HFF-Myc (cell line): ENCODE measurements around the gene CELF4.

Source experiments
- DNase-seq: peaks from one replicate; pipeline ENCODE4 v3.0.0-alpha.2; 2011; ENCODE audit warnings: low read depth; ENCODE audit errors: extremely low read depth
- H3K4me3 ChIP-seq: replicated peaks from 2 replicates; pipeline ENCODE4 v1.5.1; 2011; ENCODE audit warnings: low read depth, mild to moderate bottlenecking, control low read depth, low read length
- CTCF ChIP-seq: IDR thresholded peaks from 2 replicates; pipeline ENCODE4 v1.5.1; 2012; ENCODE audit warnings: mild to moderate bottlenecking, low read depth, low read length, control low read depth; ENCODE audit errors: missing control alignments

Gene CELF4

GRCh38 chr18:37452682-37453385 lies 112.8 kb downstream of the CELF4 start:
- no peak overlapping the region for H3K4me3 ChIP-seq
- no peak for DNase-seq
- no peak for TF ChIP-seq CTCF

- DNase-seq: no peak
- no peak overlapping the region for H3K4me3 ChIP-seq
- TF ChIP-seq CTCF: no peak
Measured at GRCh38 chr18:37452015-37452414, 113.6 kb downstream of the CELF4 start.

- DNase-seq: no peak
- H3K4me3 ChIP-seq: no peak overlapping the region
- no peak for TF ChIP-seq CTCF
Measured at GRCh38 chr18:37451239-37451825, 114.3 kb downstream of the CELF4 start.

- no peak for DNase-seq
Measured at GRCh38 chr18:37450434-37451132, 115.0 kb downstream of the CELF4 start.

GRCh38 chr18:37449618-37450017 lies 116.0 kb downstream of the CELF4 start:
- no peak for DNase-seq
- no peak for TF ChIP-seq CTCF
- H3K4me3 ChIP-seq: no peak overlapping the region

More at GRCh38 chr18:37450434-37451132, 115.0 kb downstream of the CELF4 start:
- H3K4me3 ChIP-seq: no peak overlapping the region
- no peak for TF ChIP-seq CTCF

GRCh38 chr18:37448946-37449345 lies 116.7 kb downstream of the CELF4 start:
- TF ChIP-seq CTCF: no peak
- DNase-seq: no peak
- no peak overlapping the region for H3K4me3 ChIP-seq
